Measurements from ENCODE around the gene ME3. TPM values are rescaled to one million over a fixed set of nuclear protein-coding genes. Genes with fewer than 3 reads are reported as not detected.

The ME3 gene
- total RNA-seq, 2 experiments from 2014 or later = 0.79 to 1.2 TPM

DNA sequence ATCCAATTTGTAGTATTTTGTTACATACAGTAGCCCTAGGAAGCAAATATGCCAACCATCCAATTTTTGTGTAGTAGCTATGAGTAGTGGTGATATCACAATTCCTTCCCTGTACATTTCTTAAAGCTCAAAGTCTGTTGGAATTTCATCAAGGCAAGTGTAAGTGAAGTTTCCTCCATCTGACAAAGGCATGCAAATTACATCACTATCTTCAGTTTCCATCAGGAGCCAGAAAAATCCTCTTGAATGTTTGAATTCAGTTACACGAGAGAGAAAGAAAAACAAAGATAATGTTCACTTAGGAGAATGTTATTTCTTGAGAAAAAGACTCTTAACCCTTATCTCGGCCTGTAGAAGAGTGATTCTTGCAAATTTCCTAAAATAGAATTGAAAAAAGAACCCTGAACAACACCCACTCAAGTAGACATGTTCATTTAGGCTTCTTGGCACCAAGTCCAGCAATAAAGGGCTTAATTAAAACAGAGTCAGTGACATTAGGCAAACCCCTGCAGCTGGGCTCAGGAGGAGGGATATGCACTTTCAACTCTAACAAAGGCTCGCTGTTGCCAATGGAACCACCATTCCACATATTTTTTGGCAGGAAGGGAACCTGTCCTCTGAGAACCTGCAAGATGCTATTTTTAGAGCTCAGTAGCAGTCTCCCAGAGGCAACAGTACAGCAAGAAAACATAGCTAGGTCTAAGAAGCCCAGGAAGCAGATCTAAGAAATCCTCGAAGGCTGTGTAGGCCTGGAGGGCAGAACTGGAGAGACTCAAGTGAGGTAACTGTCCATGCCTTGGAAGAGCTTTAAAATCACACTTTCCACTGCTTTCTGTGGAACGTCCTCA, 153.1 kb downstream of the ME3 start:
- Mint-ChIP-seq H3K4me1 (no peaks in the 10 kb centered on the region), H3K27ac (no peak overlapping the region), H3K4me3 (no peak overlapping the region), H3K9me3 (peaks cover 4% of the 10 kb centered on the region), H3K36me3 (no peaks in the 10 kb centered on the region), H3K27me3 (no peaks in the 10 kb centered on the region)
- ATAC-seq (ENCODE audit: low read depth) = no peak
- DNase-seq = no peak
- POLR2A ChIA-PET = no interaction called here

GRCh38 chr11:86518211-86518610, 154.2 kb downstream of the ME3 start:
- DNase-seq = no peak
- Mint-ChIP-seq H3K9me3 (peaks cover 4% of the 10 kb centered on the region), H3K36me3 (no peaks in the 10 kb centered on the region), H3K4me3 (no peak overlapping the region), H3K4me1 (no peaks in the 10 kb centered on the region), H3K27ac (no peak overlapping the region), H3K27me3 (no peaks in the 10 kb centered on the region)
- POLR2A ChIA-PET = no interaction called here
- ATAC-seq (ENCODE audit: low read depth) = no peak

GRCh38 chr11:86517557-86517956, 154.9 kb downstream of the ME3 start:
- POLR2A ChIA-PET = no interaction called here
- DNase-seq (no peak), ATAC-seq (ENCODE audit: low read depth) (no peak)
- Mint-ChIP-seq H3K4me1 (no peaks in the 10 kb centered on the region), H3K27me3 (no peaks in the 10 kb centered on the region), H3K4me3 (no peak overlapping the region), H3K27ac (no peak overlapping the region), H3K36me3 (no peaks in the 10 kb centered on the region), H3K9me3 (peaks cover 3% of the 10 kb centered on the region)

GRCh38 chr11:86515297-86516094, 156.9 kb downstream of the ME3 start:
- Mint-ChIP-seq H3K36me3 (no peaks in the 10 kb centered on the region), H3K9me3 (no peaks in the 10 kb centered on the region), H3K27ac (no peak overlapping the region), H3K4me3 (no peak overlapping the region), H3K4me1 (no peaks in the 10 kb centered on the region), H3K27me3 (no peaks in the 10 kb centered on the region)
- POLR2A ChIA-PET = no interaction called here
- DNase-seq (no peak), ATAC-seq (ENCODE audit: low read depth) (no peak)

GRCh38 chr11:86514453-86514852, 158.0 kb downstream of the ME3 start:
- no peak overlapping the region for H3K4me3 Mint-ChIP-seq
- no peaks in the 10 kb centered on the region for H3K27me3 Mint-ChIP-seq
- no peaks in the 10 kb centered on the region for H3K36me3 Mint-ChIP-seq
- H3K9me3 Mint-ChIP-seq = no peaks in the 10 kb centered on the region
- H3K4me1 Mint-ChIP-seq = no peaks in the 10 kb centered on the region
- no peak overlapping the region for H3K27ac Mint-ChIP-seq
- ATAC-seq (ENCODE audit: low read depth) = no peak
- DNase-seq = no peak
- POLR2A ChIA-PET = no interaction called here

GRCh38 chr11:86513746-86514373, 158.6 kb downstream of the ME3 start:
- no peaks in the 10 kb centered on the region for H3K27me3 Mint-ChIP-seq
- no peaks in the 10 kb centered on the region for H3K4me1 Mint-ChIP-seq
- H3K9me3 Mint-ChIP-seq = no peaks in the 10 kb centered on the region
- no peaks in the 10 kb centered on the region for H3K36me3 Mint-ChIP-seq
- no peak overlapping the region for H3K4me3 Mint-ChIP-seq
- DNase-seq (no peak), ATAC-seq (ENCODE audit: low read depth) (no peak)
- no peak overlapping the region for H3K27ac Mint-ChIP-seq
- POLR2A ChIA-PET = no interaction called here

DNA sequence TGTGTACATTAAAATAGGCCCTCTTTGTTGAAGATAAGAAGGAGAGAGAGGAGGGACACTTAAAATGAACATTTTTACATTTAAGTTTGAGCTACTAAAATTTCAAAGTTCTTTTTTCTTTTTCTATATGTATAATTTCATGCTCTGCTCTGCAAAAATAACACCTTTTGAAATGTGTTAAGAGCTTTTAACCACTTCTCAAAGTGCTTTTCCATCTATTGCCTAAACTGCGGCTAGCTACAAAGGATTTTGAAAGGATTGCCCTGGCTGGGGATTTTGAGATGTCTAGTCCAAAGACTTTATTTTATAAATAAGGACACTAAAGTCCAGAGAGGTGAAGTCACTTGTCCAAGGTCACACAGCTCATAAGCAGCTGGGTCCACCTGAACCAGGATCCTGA, 159.3 kb downstream of the ME3 start:
- POLR2A ChIA-PET = no interaction called here
- Mint-ChIP-seq H3K27ac (no peak overlapping the region), H3K4me3 (no peak overlapping the region), H3K9me3 (no peaks in the 10 kb centered on the region), H3K36me3 (no peaks in the 10 kb centered on the region), H3K27me3 (no peaks in the 10 kb centered on the region), H3K4me1 (no peaks in the 10 kb centered on the region)
- DNase-seq (no peak), ATAC-seq (ENCODE audit: low read depth) (no peak)

DNA sequence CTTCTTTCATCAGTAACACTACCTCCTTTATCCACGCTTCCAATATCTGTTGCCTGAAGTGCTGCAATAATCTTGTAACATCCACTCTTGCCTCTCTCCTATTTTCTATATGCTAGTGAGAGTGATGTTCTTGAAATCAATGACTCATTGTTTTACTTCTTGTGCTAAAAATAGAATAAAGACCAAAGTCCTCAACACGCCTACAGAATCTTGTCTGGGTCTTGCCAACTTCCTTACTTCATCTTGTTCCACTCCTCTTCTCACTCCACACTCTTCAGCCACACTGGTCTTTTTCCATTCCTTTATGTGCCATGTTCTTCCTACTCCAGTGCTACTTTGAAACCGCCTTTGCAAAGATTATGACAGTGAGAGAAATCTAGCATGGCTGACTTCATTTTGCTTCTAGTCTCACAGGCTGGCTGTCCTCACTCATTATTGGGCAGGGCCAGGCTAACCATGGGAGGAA, 161.3 kb downstream of the ME3 start:
- no peak for DNase-seq
- ATAC-seq (ENCODE audit: low read depth) = no peak
- H3K27ac Mint-ChIP-seq = no peak overlapping the region
- H3K9me3 Mint-ChIP-seq = no peaks in the 10 kb centered on the region
- POLR2A ChIA-PET = no interaction called here
- H3K4me1 Mint-ChIP-seq = no peaks in the 10 kb centered on the region
- no peaks in the 10 kb centered on the region for H3K27me3 Mint-ChIP-seq
- H3K4me3 Mint-ChIP-seq = no peak overlapping the region
- H3K36me3 Mint-ChIP-seq = no peaks in the 10 kb centered on the region

- no peak overlapping the region for H3K4me3 Mint-ChIP-seq
These were observed 161.7 kb downstream of the ME3 start for GRCh38 chr11:86510674-86511073.

GRCh38 chr11:86510097-86510496, 162.3 kb downstream of the ME3 start:
- Mint-ChIP-seq H3K4me1 (no peaks in the 10 kb centered on the region), H3K4me3 (no peak overlapping the region), H3K27ac (no peak overlapping the region), H3K27me3 (no peaks in the 10 kb centered on the region), H3K36me3 (no peaks in the 10 kb centered on the region), H3K9me3 (no peaks in the 10 kb centered on the region)
- POLR2A ChIA-PET = no interaction called here
- DNase-seq (no peak), ATAC-seq (ENCODE audit: low read depth) (no peak)

More at GRCh38 chr11:86510674-86511073, 161.7 kb downstream of the ME3 start:
- POLR2A ChIA-PET = no interaction called here
- no peaks in the 10 kb centered on the region for H3K4me1 Mint-ChIP-seq
- H3K27ac Mint-ChIP-seq = no peak overlapping the region
- H3K27me3 Mint-ChIP-seq = no peaks in the 10 kb centered on the region
- no peaks in the 10 kb centered on the region for H3K36me3 Mint-ChIP-seq
- ATAC-seq (ENCODE audit: low read depth) (no peak), DNase-seq (no peak)
- H3K9me3 Mint-ChIP-seq = no peaks in the 10 kb centered on the region

DNA sequence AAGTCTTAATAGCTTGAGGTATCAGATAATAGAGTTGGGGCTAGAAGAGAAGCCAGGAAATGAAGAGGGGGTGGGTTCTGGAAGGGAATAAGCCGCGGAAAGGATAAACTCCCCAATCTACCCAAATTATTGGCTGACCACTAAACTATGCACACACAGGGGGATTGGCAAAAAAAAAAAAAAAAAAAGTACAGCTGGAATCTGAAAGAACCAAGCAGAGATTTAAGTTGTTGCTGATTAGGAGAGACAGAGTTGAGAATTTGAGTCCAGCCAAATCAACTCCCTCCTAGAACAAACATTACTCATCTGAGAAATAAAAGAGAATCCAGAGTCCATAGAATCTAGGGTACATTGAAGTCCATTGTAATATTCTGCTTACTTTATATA, 162.8 kb downstream of the ME3 start:
- no peaks in the 10 kb centered on the region for H3K36me3 Mint-ChIP-seq
- H3K4me1 Mint-ChIP-seq = no peaks in the 10 kb centered on the region
- no peaks in the 10 kb centered on the region for H3K9me3 Mint-ChIP-seq
- POLR2A ChIA-PET = interaction anchor here (0.6 kb wide), 1 partner anchor 1697 kb away, joined by 3 read pairs; no protein-coding TSS in a partner anchor
- no peak overlapping the region for H3K27ac Mint-ChIP-seq
- no peaks in the 10 kb centered on the region for H3K27me3 Mint-ChIP-seq
- DNase-seq (no peak), ATAC-seq (ENCODE audit: low read depth) (no peak)
- H3K4me3 Mint-ChIP-seq = no peak overlapping the region

DNA sequence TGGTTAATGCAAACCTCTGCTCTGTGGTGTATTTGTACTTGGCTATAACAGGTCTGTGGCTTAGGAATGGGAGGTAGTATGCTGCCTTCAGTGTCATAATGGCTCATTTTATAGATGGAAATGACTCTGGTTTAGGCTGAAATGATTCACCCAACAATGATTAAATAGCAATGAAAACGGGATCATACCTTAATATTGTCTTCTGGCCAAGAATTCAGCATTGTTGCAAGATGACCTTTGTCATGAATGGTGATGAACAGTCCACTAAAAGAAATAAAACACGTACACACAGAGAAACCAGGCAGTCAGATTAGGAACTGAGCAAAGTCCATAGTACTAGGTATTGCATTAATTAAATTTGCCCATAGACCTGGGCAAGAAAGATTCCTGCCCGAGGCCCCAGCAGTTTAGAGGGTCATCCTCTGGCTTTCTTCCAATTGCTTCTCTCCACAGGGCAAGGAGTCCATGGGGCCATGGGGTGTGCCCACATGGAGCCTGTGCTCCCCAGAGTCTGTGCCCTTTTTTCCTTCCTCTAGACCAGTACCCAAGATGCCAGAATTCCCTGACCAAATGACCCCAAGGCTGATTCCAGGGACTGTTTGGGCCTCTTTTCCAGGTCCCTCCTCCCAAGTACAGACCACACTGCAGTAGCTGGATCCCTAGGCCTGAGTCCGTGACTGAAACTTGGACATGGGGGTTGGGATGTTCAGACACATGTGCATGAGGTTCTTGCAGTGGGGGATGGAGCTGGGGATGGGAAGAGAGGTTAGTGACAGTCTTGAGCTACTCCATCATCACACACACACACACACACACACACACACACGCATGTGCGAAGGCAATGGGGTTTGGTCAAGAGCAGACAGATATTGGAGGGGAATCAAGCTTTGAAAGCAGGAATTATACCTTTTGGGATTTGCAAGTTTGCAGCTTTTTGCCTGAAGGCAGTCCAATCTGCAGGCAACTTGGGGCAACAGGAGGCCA, 163.5 kb downstream of the ME3 start:
- Mint-ChIP-seq H3K4me3 (no peak overlapping the region), H3K36me3 (no peaks in the 10 kb centered on the region), H3K9me3 (no peaks in the 10 kb centered on the region), H3K27me3 (no peaks in the 10 kb centered on the region), H3K27ac (no peak overlapping the region), H3K4me1 (no peaks in the 10 kb centered on the region)
- DNase-seq (no peak), ATAC-seq (ENCODE audit: low read depth) (no peak)
- POLR2A ChIA-PET = interaction anchor here (0.6 kb wide), 1 partner anchor 1698 kb away, joined by 3 read pairs; no protein-coding TSS in a partner anchor

Data from activated naive CD8-positive, alpha-beta T cell treated with anti-CD3 and anti-CD28 coated beads, Interleukin-2, amount 10 ng/mL, durations not matched to agents 7 days and 5 days (primary cell).